ENCODE measurements around the gene PDE9A. TPM values are rescaled to one million over a fixed set of nuclear protein-coding genes. Genes with fewer than 3 reads are reported as not detected.

The PDE9A gene
- polyA plus RNA-seq, 1 experiment, result 0.09 TPM

DNA sequence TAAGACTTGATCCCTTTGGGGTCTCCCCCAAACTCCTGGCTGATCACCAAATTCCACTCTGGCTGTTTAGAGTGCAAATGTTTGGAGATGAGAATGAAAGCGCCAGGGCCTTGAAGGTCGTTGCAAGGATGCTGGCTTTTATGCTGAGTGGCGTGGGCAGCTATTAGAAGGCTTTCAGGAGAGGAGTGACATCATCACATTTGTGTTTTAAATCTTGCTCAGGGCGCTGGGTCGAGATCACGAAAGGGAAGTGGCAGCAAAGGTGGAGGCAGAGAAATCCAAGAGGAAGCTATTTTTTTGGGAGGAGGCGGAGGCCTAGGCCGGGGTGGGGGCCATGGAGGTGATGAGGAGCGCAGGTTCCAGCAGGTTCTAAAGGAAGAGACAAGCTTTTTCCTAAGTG is 49.3 kb downstream of the PDE9A start:
- no peak overlapping the region for H3K4me3 ChIP-seq (ENCODE audit: low read depth, low read length)
- DNase-seq (ENCODE audit: low read depth), result no peak
- TF ChIP-seq, protein P1, sequence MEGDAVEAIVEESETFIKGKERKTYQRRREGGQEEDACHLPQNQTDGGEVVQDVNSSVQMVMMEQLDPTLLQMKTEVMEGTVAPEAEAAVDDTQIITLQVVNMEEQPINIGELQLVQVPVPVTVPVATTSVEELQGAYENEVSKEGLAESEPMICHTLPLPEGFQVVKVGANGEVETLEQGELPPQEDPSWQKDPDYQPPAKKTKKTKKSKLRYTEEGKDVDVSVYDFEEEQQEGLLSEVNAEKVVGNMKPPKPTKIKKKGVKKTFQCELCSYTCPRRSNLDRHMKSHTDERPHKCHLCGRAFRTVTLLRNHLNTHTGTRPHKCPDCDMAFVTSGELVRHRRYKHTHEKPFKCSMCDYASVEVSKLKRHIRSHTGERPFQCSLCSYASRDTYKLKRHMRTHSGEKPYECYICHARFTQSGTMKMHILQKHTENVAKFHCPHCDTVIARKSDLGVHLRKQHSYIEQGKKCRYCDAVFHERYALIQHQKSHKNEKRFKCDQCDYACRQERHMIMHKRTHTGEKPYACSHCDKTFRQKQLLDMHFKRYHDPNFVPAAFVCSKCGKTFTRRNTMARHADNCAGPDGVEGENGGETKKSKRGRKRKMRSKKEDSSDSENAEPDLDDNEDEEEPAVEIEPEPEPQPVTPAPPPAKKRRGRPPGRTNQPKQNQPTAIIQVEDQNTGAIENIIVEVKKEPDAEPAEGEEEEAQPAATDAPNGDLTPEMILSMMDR (IDR thresholded peaks at IDR 0.05; ENCODE audit: insufficient read depth, low read depth, low read length), result no peak
- H3K27me3 ChIP-seq (ENCODE audit: control insufficient read depth, insufficient read depth, low read length), result peaks cover 2% of the 10 kb centered on the region
- no peaks in the 10 kb centered on the region for H3K36me3 ChIP-seq (ENCODE audit: control insufficient read depth, insufficient read depth, low read length)
- CTCF ChIA-PET, result no interaction called here
- POLR2A ChIA-PET, result no interaction called here

- Histone ChIP-seq H3K27me3 (ENCODE audit: control insufficient read depth, insufficient read depth, low read length) (peaks cover 2% of the 10 kb centered on the region), H3K36me3 (ENCODE audit: control insufficient read depth, insufficient read depth, low read length) (no peaks in the 10 kb centered on the region), H3K4me3 (ENCODE audit: low read depth, low read length) (no peak overlapping the region)
- ChIA-PET POLR2A (no interaction called here), CTCF (no interaction called here)
- no peak for DNase-seq (ENCODE audit: low read depth)
- TF ChIP-seq, protein P1 (IDR thresholded peaks at IDR 0.05; ENCODE audit: insufficient read depth, low read depth, low read length), result no peak
Observed at GRCh38 chr21:42703136-42703908, 49.9 kb downstream of the PDE9A start.

GRCh38 chr21:42703965-42704364 is 50.5 kb downstream of the PDE9A start:
- Histone ChIP-seq H3K27me3 (ENCODE audit: control insufficient read depth, insufficient read depth, low read length) (peaks cover 2% of the 10 kb centered on the region), H3K4me3 (ENCODE audit: low read depth, low read length) (no peak overlapping the region), H3K36me3 (ENCODE audit: control insufficient read depth, insufficient read depth, low read length) (no peaks in the 10 kb centered on the region)
- ChIA-PET POLR2A (no interaction called here), CTCF (no interaction called here)
- no peak for DNase-seq (ENCODE audit: low read depth)
- TF ChIP-seq, protein P1 (IDR thresholded peaks at IDR 0.05; ENCODE audit: insufficient read depth, low read depth, low read length), result no peak

- CTCF ChIA-PET, result no interaction called here
- TF ChIP-seq, protein P1 (IDR thresholded peaks at IDR 0.05; ENCODE audit: insufficient read depth, low read depth, low read length), result no peak
- POLR2A ChIA-PET, result no interaction called here
- no peak for DNase-seq (ENCODE audit: low read depth)
- no peaks in the 10 kb centered on the region for H3K36me3 ChIP-seq (ENCODE audit: control insufficient read depth, insufficient read depth, low read length)
- H3K4me3 ChIP-seq (ENCODE audit: low read depth, low read length), result no peak overlapping the region
- H3K27me3 ChIP-seq (ENCODE audit: control insufficient read depth, insufficient read depth, low read length), result peaks cover 2% of the 10 kb centered on the region
Observed at GRCh38 chr21:42704861-42705260, 51.4 kb downstream of the PDE9A start.

DNA sequence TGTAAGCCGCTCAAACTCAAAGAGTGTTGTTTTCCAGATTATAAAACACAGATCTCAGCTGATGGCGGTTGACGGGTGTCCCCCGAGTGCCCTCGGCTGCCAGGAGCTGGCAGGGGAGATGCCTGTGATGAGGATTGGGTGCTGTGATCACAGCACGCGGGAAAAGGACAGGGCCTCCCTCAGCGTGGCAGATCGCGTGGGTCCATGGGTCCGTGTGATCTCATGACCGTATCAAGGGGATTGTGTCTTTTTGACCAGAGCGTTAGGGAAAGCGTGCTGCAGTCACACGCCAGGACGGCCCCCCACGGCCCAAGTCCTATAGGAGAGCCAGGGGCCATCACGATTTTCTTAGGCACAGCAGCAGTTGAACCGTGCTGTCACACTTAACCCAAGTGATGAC is 51.9 kb downstream of the PDE9A start:
- TF ChIP-seq, protein P1 (IDR thresholded peaks at IDR 0.05; ENCODE audit: insufficient read depth, low read depth, low read length), result no peak
- ChIA-PET POLR2A (no interaction called here), CTCF (no interaction called here)
- Histone ChIP-seq H3K4me3 (ENCODE audit: low read depth, low read length) (no peak overlapping the region), H3K36me3 (ENCODE audit: control insufficient read depth, insufficient read depth, low read length) (no peaks in the 10 kb centered on the region), H3K27me3 (ENCODE audit: control insufficient read depth, insufficient read depth, low read length) (peaks cover 2% of the 10 kb centered on the region)
- DNase-seq (ENCODE audit: low read depth), result no peak
